ENCODE measurements around the gene NPIPA2. TPM values are rescaled to one million over a fixed set of nuclear protein-coding genes. Genes with fewer than 3 reads are reported as not detected.

The NPIPA2 gene
- total and polyA plus RNA-seq, 7 experiments from 2014 or later = 4.3 to 12.4 (median 9.0) TPM; not detected in 2

Other genes with a start within 250 kb of the NPIPA2 start
- gene PARN, start 112.3 kb upstream of the NPIPA2 start, total RNA-seq = 10 to 100 TPM; 41.6 to 50.0 (median 46.9) TPM
- 10 to 100 TPM; 44.7 to 51.4 TPM for gene PARN, start 112.3 kb upstream of the NPIPA2 start, polyA plus RNA-seq
- gene BFAR, start 109.6 kb upstream of the NPIPA2 start, total RNA-seq = 10 to 100 TPM; 43.9 to 82.0 (median 66.0) TPM
- gene BFAR, start 109.6 kb upstream of the NPIPA2 start, polyA plus RNA-seq = 10 to 100 TPM; 36.3 to 51.0 TPM
- gene PLA2G10, start 48.2 kb upstream of the NPIPA2 start, total RNA-seq = not detected
- gene PLA2G10, start 48.2 kb upstream of the NPIPA2 start, polyA plus RNA-seq = not detected
- gene NPIPA3, start 39.1 kb upstream of the NPIPA2 start, total RNA-seq = 1 to 10 TPM in 4 of 5 experiments, under 1 TPM in 1; 0.34 to 6.9 (median 3.1) TPM
- gene NPIPA3, start 39.1 kb upstream of the NPIPA2 start, polyA plus RNA-seq = not detected
- gene NOMO1, start 91.2 kb downstream of the NPIPA2 start, total RNA-seq = 10 to 100 TPM; 31.8 to 52.6 (median 35.0) TPM
- gene NOMO1, start 91.2 kb downstream of the NPIPA2 start, polyA plus RNA-seq = 10 to 100 TPM; 23.3 to 38.3 TPM
- 100 to 1,000 TPM; 100 to 181 (median 141) TPM for gene NPIPA1, start 194.9 kb downstream of the NPIPA2 start, total RNA-seq
- 1 to 10 TPM; 1.6 to 6.4 TPM for gene NPIPA1, start 194.9 kb downstream of the NPIPA2 start, polyA plus RNA-seq
- gene PDXDC1, start 232.5 kb downstream of the NPIPA2 start, total RNA-seq = 10 to 100 TPM; 50.6 to 79.4 (median 54.9) TPM
- gene PDXDC1, start 232.5 kb downstream of the NPIPA2 start, polyA plus RNA-seq = 10 to 100 TPM; 28.6 to 44.5 TPM

All from naive thymus-derived CD4-positive, alpha-beta T cell (primary cell).